NT2/D1 (cell line): ENCODE results near the gene CADM2.

ENCODE experiments used
- SUZ12 ChIP-seq: IDR thresholded peaks from 2 replicates; pipeline ENCODE4 v1.6.1; 2011; ENCODE audit not compliant: insufficient read length, insufficient read depth; ENCODE audit errors: extremely low read depth
- ZNF274 ChIP-seq: IDR thresholded peaks from 2 replicates; pipeline ENCODE4 v1.6.1; 2011; ENCODE audit warnings: mild to moderate bottlenecking, low read depth, low read length

DNA sequence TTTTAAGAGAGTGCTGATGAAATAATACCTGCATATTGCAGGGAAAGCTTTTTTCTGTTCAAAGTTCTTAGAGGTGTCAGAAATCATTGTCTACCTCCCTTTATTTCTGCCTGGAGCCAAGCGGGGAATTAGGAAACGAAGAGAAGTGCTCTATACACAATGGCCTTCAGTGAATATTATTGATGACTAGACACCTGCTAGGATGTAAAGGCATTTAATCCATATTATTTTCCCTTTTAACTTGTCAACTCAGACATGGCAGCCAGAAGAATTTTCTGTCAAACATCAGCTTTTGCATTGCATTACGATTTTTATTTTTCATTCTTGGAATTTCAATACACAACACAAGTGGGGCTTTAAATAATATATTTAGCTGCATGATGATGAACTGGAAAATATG lies 24.7 kb downstream of the CADM2 start:
- no peak for TF ChIP-seq SUZ12
- TF ChIP-seq ZNF274 = no peak
